ENCODE results near the gene FAM131B. TPM values are rescaled to one million over a fixed set of nuclear protein-coding genes. Genes with fewer than 3 reads are reported as not detected.

The FAM131B gene
- total and polyA plus RNA-seq, 9 of the 15 experiments (the other 6 are each of a cell fraction or from before 2014, with no cell fraction given), result 0.03 to 0.04 TPM; not detected in 7

DNA sequence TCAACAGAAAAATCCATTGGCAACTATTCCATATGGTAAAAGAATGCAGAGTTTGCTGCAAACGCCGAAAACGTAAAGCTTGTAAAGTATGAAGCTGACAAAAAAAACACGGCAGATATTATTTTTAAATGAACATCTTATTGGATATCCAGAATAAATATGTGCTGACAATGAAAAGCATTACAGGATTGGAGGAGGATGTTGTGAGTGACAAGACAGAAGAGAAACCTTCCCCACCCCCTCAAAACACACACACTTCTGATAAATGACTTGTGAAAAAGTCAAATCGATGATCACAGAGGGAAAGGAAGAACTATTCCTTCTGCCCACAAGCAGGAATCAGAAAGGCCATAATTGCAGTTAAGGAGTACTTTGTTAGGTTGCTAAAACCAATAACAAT lies 14.6 kb downstream of the FAM131B start (continued):
- TF ChIP-seq U2AF2 (optimal IDR thresholded peaks at IDR 0.05; ENCODE audit: low read depth, low read length) (no peak), MYNN (IDR thresholded peaks at IDR 0.05) (no peak), MYNN (CRISPR knock-in tag; IDR thresholded peaks at IDR 0.05) (no peak), NFE2 (IDR thresholded peaks at IDR 0.05; ENCODE audit: low read depth) (0 out of 2 replicates have a peak, but pooled peaks have one; percentile 13), PTRF (tag; IDR thresholded peaks at IDR 0.05) (no peak), SNIP1 (IDR thresholded peaks at IDR 0.05; ENCODE audit: low read depth) (no peak), SRSF1 (IDR thresholded peaks at IDR 0.05; ENCODE audit: low read depth, low read length) (no peak), HLTF (IDR thresholded peaks at IDR 0.05) (no peak), HMG20B (CRISPR knock-in tag; IDR thresholded peaks at IDR 0.05) (no peak), RBM34 (IDR thresholded peaks at IDR 0.05; ENCODE audit: borderline replicate concordance, insufficient read depth, low read length) (no peak), ZNF224 (CRISPR knock-in tag; IDR thresholded peaks at IDR 0.05) (no peak)

GRCh38 chr7:143346018-143346417 lies 16.5 kb downstream of the FAM131B start:
- no peaks in the 10 kb centered on the region for H3K9me3 ChIP-seq (replicated peaks; ENCODE audit: control insufficient read depth, insufficient read depth, low read depth, low read length)
- no peak for FAIRE-seq
- BruUV-seq (replicated peaks), result no TSS peak
- peaks cover 35 to 57% of the 10 kb centered on the region in 2 experiments for H3K27me3 ChIP-seq (ENCODE audit: control insufficient read depth in 2 of 2, insufficient read depth in 2 of 2, low read length in 2 of 2)
- ChIA-PET CTCF (ENCODE audit: low intra/inter-chr PET ratio) (interaction anchor here (0.6 to 1.0 kb wide), 2 partner anchors 70 to 724 kb away, joined by 3 read pairs; no protein-coding TSS in a partner anchor), POLR2A (interaction anchor here (1.5 kb wide), 1 partner anchor 12 kb away, joined by 5 read pairs; no protein-coding TSS in a partner anchor)
- intact Hi-C loops (cut with micrococcal nuclease), result loop anchor here (2.0 to 5.0 kb wide), 2 partner anchors 36 to 71 kb away; partner anchors contain the start of gene ZYX
- H3K9ac ChIP-seq (ENCODE audit: insufficient read depth in 1 of 2, low read depth in 2 of 2, low read length in 2 of 2), result no peak overlapping the region
- H3K79me2 ChIP-seq (ENCODE audit: control insufficient read depth, insufficient read depth, low read length), result no peaks in the 10 kb centered on the region
- no peak overlapping the region for H3K27ac ChIP-seq (ENCODE audit: extremely low read depth, low read depth, low read length)
- 43% methylated on average over 4 of the region's 4 CpGs for WGBS (ENCODE audit: insufficient coverage, low coverage, missing lambda C conversion rate)
- peak overlapping the region; percentile 87 for H2AFZ ChIP-seq (ENCODE audit: low read depth, low read length)
- H3K4me3 ChIP-seq, result no peak overlapping the region
- peak overlapping the region; percentile 65; the same call in 1 of the 2 replicates for H3K4me2 ChIP-seq (ENCODE audit: insufficient read depth, low read length)
- no peaks in the 10 kb centered on the region for H3K36me3 ChIP-seq (ENCODE audit: control insufficient read depth, insufficient read depth, low read length)
- peak; percentile 72 for ATAC-seq
- peaks cover 0 to 7% of the 10 kb centered on the region in 2 experiments; a peak in 3 of 5 replicates for H3K4me1 ChIP-seq (replicated peaks in 1 of 2; ENCODE audit: control insufficient read depth in 2 of 2, insufficient read depth in 2 of 2, low read length in 2 of 2)
- H4K20me1 ChIP-seq (replicated peaks; ENCODE audit: control insufficient read depth, insufficient read depth, low read length), result no peaks in the 10 kb centered on the region
- in situ Hi-C loops (cut with MboI), result no loop called here
- DNase-seq (ENCODE audit: extremely low read depth in 1 of 4, low spot score in 3 of 4), result peak in 1 of 4 experiments; percentile 39
- H3K9me1 ChIP-seq (ENCODE audit: control insufficient read depth, insufficient read depth, low read length), result no peaks in the 10 kb centered on the region
- TF ChIP-seq ZNF76 (CRISPR knock-in tag; IDR thresholded peaks at IDR 0.05; ENCODE audit: borderline replicate concordance) (no peak), HNRNPLL (IDR thresholded peaks at IDR 0.05; ENCODE audit: low read depth, low read length, poor library complexity, severe bottlenecking) (no peak), GABPB1 (CRISPR knock-in tag; IDR thresholded peaks at IDR 0.05) (no peak), NR2F6 (CRISPR knock-in tag; IDR thresholded peaks at IDR 0.05) (no peak), NFE2L1 (tag; IDR thresholded peaks at IDR 0.05; ENCODE audit: borderline replicate concordance, low read depth) (no peak), WHSC1 (IDR thresholded peaks at IDR 0.05; ENCODE audit: low read length) (no peak), ARID2 (IDR thresholded peaks at IDR 0.05) (peak; percentile 53; the same call in 1 of the 2 replicates), TEAD1 (CRISPR knock-in tag; IDR thresholded peaks at IDR 0.05) (no peak), BMI1 (IDR thresholded peaks at IDR 0.05; ENCODE audit: low read length) (no peak), ZKSCAN8 (CRISPR knock-in tag; IDR thresholded peaks at IDR 0.05) (no peak), FOXM1 (IDR thresholded peaks at IDR 0.05; ENCODE audit: low read depth) (no peak), FOXM1 (CRISPR knock-in tag; IDR thresholded peaks at IDR 0.05; ENCODE audit: low read depth) (no peak), SMAD1 (IDR thresholded peaks at IDR 0.05; ENCODE audit: low read depth, low read length, partially characterized antibody) (no peak)
- TF ChIP-seq, protein P1, sequence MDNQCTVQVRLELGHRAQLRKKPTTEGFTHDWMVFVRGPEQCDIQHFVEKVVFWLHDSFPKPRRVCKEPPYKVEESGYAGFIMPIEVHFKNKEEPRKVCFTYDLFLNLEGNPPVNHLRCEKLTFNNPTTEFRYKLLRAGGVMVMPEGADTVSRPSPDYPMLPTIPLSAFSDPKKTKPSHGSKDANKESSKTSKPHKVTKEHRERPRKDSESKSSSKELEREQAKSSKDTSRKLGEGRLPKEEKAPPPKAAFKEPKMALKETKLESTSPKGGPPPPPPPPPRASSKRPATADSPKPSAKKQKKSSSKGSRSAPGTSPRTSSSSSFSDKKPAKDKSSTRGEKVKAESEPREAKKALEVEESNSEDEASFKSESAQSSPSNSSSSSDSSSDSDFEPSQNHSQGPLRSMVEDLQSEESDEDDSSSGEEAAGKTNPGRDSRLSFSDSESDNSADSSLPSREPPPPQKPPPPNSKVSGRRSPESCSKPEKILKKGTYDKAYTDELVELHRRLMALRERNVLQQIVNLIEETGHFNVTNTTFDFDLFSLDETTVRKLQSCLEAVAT (IDR thresholded peaks at IDR 0.05), result no peak
